Measurements from ENCODE around the gene ADIPOR2. TPM values are rescaled to one million over a fixed set of nuclear protein-coding genes. Genes with fewer than 3 reads are reported as not detected.

ADIPOR2 gene
- polyA plus RNA-seq, 3 donors = 3.9 to 14.6 (median 6.2) TPM

DNA sequence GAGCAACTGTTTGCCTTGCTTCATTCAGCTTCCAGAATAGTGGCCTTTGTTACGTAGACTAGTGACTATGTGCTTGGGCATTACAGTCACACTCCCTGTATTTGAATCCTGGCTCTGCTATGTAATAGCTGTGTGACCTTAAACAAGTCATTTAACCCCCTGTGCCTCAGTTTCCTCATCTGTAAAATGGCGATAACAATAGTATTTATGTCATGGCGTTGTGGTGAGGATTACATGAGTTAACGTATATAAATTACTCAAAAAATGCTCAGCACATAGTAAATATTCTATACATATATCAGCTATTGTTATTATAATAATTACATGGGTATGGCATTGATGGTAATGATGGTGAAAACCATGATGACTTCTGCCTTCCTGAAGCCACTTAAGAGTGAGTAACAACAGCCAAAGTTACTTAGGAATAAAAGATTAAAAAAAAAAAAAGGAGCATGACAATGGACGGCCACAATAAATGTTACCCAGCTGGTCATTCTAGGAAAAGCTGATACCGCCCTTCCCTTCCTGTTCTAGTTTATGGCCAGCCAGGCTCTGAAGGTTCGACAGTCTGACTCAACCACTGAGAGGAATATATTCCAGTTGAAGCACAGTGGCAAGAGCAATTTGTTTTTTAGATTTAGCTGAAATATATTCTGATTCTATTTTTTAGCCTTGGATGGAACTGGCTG lies 9.9 kb upstream of the ADIPOR2 start:
- DNase-seq = no peak
- no peak overlapping the region for H3K9ac ChIP-seq (ENCODE audit: insufficient read depth, low read length, poor library complexity, severe bottlenecking)
- no peaks in the 10 kb centered on the region for H3K9me3 ChIP-seq (replicated peaks in 1 of 2; ENCODE audit: control insufficient read depth in 1 of 2, insufficient read depth in 1 of 2, low read length in 2 of 2)
- WGBS (ENCODE audit: insufficient coverage) = 88% methylated on average over 1 of the region's 7 CpGs
- H3K4me3 Mint-ChIP-seq = no peak overlapping the region
- no peaks in the 10 kb centered on the region for H3K4me1 ChIP-seq (ENCODE audit: control insufficient read depth in 1 of 2, insufficient read depth in 2 of 2, low read length in 2 of 2)
- peaks cover 0 to 2% (median 0%) of the 10 kb centered on the region in 7 donors for H3K9me3 Mint-ChIP-seq
- no peaks in the 10 kb centered on the region for H3K79me2 ChIP-seq (ENCODE audit: insufficient read depth, low read length)
- no peak overlapping the region for H3K4me2 ChIP-seq (replicated peaks; ENCODE audit: extremely low read depth, low read length, poor library complexity, severe bottlenecking)
- TF ChIP-seq, protein P1, sequence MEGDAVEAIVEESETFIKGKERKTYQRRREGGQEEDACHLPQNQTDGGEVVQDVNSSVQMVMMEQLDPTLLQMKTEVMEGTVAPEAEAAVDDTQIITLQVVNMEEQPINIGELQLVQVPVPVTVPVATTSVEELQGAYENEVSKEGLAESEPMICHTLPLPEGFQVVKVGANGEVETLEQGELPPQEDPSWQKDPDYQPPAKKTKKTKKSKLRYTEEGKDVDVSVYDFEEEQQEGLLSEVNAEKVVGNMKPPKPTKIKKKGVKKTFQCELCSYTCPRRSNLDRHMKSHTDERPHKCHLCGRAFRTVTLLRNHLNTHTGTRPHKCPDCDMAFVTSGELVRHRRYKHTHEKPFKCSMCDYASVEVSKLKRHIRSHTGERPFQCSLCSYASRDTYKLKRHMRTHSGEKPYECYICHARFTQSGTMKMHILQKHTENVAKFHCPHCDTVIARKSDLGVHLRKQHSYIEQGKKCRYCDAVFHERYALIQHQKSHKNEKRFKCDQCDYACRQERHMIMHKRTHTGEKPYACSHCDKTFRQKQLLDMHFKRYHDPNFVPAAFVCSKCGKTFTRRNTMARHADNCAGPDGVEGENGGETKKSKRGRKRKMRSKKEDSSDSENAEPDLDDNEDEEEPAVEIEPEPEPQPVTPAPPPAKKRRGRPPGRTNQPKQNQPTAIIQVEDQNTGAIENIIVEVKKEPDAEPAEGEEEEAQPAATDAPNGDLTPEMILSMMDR (IDR thresholded peaks at IDR 0.05) = no peak
- H3K27me3 ChIP-seq (ENCODE audit: control insufficient read depth in 2 of 2, insufficient read depth in 2 of 2, low read length in 2 of 2) = no peaks in the 10 kb centered on the region
- H2AFZ ChIP-seq (ENCODE audit: insufficient read depth, low read depth, low read length, poor library complexity, severe bottlenecking) = peak overlapping the region; percentile 27
- H3K27ac Mint-ChIP-seq = no peak overlapping the region
- H3K4me3 ChIP-seq (replicated peaks in 1 of 3; ENCODE audit: low read depth in 2 of 3, low read length in 3 of 3) = no peak overlapping the region
- H3K27ac ChIP-seq (ENCODE audit: low read depth in 1 of 2, low read length in 2 of 2) = no peak overlapping the region
- no peaks in the 10 kb centered on the region for H3K36me3 ChIP-seq (replicated peaks in 1 of 2; ENCODE audit: control insufficient read depth in 1 of 2, insufficient read depth in 2 of 2, low read length in 2 of 2)
- no peaks in the 10 kb centered on the region for H3K4me1 Mint-ChIP-seq
- H4K20me1 ChIP-seq (ENCODE audit: insufficient read depth, low read length) = no peaks in the 10 kb centered on the region
- H3K36me3 Mint-ChIP-seq = no peaks in the 10 kb centered on the region
- intact Hi-C loops (cut with micrococcal nuclease) = no loop called here
- H3K27me3 Mint-ChIP-seq (ENCODE audit: low read depth in 3 of 3) = peaks cover 0 to 2% (median 2%) of the 10 kb centered on the region in 3 donors

DNA sequence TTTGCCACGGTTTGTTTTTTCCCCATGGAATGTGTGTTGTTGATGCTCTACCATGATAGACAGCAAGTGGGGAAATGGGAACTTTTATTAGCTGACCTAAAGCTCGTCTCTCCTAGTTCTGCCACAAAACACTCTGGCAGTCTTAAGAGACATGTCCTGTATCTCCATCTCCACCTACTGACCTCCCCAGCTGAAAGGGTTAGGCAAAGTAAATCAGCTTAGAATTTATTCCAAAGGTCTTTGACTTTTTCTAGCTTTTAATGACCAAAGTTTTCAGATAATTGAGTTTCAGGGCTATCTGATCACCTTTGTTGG lies 9.4 kb upstream of the ADIPOR2 start:
- H3K4me1 Mint-ChIP-seq = no peaks in the 10 kb centered on the region

More for the DNA sequence above, 9.4 kb upstream of the ADIPOR2 start:
- Histone ChIP-seq H3K27me3 (ENCODE audit: control insufficient read depth in 2 of 2, insufficient read depth in 2 of 2, low read length in 2 of 2) (no peaks in the 10 kb centered on the region), H3K4me1 (ENCODE audit: control insufficient read depth in 1 of 2, insufficient read depth in 2 of 2, low read length in 2 of 2) (no peaks in the 10 kb centered on the region), H3K4me2 (replicated peaks; ENCODE audit: extremely low read depth, low read length, poor library complexity, severe bottlenecking) (no peak overlapping the region), H3K79me2 (ENCODE audit: insufficient read depth, low read length) (no peaks in the 10 kb centered on the region), H2AFZ (ENCODE audit: insufficient read depth, low read depth, low read length, poor library complexity, severe bottlenecking) (peak overlapping the region; percentile 27), H3K9ac (ENCODE audit: insufficient read depth, low read length, poor library complexity, severe bottlenecking) (no peak overlapping the region), H3K9me3 (replicated peaks in 1 of 2; ENCODE audit: control insufficient read depth in 1 of 2, insufficient read depth in 1 of 2, low read length in 2 of 2) (no peaks in the 10 kb centered on the region), H3K4me3 (replicated peaks in 1 of 3; ENCODE audit: low read depth in 2 of 3, low read length in 3 of 3) (no peak overlapping the region), H3K36me3 (replicated peaks in 1 of 2; ENCODE audit: control insufficient read depth in 1 of 2, insufficient read depth in 2 of 2, low read length in 2 of 2) (no peaks in the 10 kb centered on the region), H3K27ac (ENCODE audit: low read depth in 1 of 2, low read length in 2 of 2) (no peak overlapping the region), H4K20me1 (ENCODE audit: insufficient read depth, low read length) (no peaks in the 10 kb centered on the region)
- no CpG with 5 or more reads among the region's 2 CpGs for WGBS (ENCODE audit: insufficient coverage)
- peaks cover 0 to 2% (median 2%) of the 10 kb centered on the region in 3 donors for H3K27me3 Mint-ChIP-seq (ENCODE audit: low read depth in 3 of 3)
- peaks cover 0 to 2% (median 0%) of the 10 kb centered on the region in 7 donors for H3K9me3 Mint-ChIP-seq
- intact Hi-C loops (cut with micrococcal nuclease) = no loop called here
- TF ChIP-seq, protein P1 (IDR thresholded peaks at IDR 0.05) = no peak
- H3K27ac Mint-ChIP-seq = no peak overlapping the region
- DNase-seq = no peak
- no peak overlapping the region for H3K4me3 Mint-ChIP-seq
- H3K36me3 Mint-ChIP-seq = no peaks in the 10 kb centered on the region
